GM19099 (cell line): Measurements from ENCODE around the gene SPEM1.

ENCODE experiments used
- POLR2A ChIP-seq: IDR thresholded peaks from 3 replicates; pipeline ENCODE4 v1.6.1; 2011; ENCODE audit warnings: low read depth; ENCODE audit not compliant: insufficient read length; ENCODE audit errors: extremely low read depth

The SPEM1 gene

GRCh38 chr17:7419819-7420610, at the start of gene SPEM1:
Gene SPEM1 (plus strand): TSS chr17:7420324. CDS start chr17:7420385, 61 bp downstream.
- TF ChIP-seq POLR2A, result no peak

- no peak for TF ChIP-seq POLR2A
Measured at GRCh38 chr17:7370853-7371252, 49.3 kb upstream of the SPEM1 start.

- TF ChIP-seq POLR2A, result no peak
Measured at GRCh38 chr17:7374353-7374752, 45.8 kb upstream of the SPEM1 start.

- no peak for TF ChIP-seq POLR2A
Measured at GRCh38 chr17:7379134-7379533, 41.0 kb upstream of the SPEM1 start.

DNA sequence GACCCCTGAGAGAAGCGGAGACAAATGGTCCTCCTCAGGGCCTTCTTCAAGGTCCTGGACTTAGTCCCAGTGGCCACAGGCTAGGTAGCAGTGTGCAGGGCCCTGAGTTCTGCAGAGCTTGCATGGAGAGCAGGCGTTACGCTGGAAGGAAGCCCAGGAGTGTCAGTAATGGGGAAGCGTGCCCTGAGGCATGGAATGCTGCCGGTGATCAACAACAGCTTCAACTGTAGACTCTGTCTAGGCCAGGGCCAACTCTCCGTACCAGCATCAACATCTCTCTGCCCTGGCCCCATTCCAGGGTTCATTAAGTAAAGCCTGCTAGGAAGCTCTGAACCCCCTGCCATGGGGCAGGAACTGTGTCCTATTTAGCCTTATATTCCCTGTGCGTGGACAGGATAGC, 39.8 kb upstream of the SPEM1 start:
- TF ChIP-seq POLR2A, result no peak

DNA sequence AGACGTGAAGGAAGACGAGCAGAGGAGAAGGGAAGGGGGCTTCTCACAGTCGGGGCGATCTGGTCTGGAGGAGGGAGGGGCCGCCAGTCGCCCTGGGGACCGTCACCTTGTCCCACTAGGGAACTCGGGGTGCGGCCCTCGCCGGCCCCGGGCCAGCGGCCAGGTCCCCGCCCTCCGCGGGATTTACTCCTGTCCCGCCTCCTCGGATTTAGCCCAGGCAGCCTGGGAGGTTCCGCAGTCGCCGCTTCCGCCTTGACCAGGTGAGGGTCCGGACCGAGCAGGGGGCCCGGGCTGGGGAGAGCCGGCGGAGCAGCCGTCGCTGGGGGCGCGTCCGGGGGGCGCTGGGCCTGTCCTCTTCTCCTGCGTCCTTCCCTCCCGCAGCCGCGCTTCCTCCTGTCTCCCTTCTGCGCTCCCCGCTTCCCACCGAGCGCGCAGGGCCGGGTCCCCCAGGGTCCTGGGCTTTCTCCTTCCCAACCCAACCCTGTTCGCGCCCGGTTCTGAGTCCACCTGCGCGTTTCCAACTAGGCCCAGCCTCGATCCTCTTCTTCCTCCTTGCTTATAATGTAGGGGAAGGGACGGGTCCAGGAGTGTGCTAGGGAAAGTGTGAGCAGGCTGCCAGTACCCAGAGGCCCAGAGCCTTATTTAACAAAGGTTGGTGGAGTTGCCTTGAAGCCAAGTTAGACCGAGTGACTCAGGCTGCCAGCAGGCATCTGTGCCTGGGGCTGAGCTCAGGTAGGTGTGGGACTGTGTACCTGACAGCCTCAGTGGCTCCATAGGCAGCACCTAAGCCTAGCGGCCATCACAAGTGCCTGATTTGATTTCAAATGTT, 39.1 kb upstream of the SPEM1 start, which contains the start of gene TNK1:
Gene TNK1, plus strand, starts transcription at position 235 of the 829 bp plus-strand sequence. CDS start 1,838 bp downstream, outside the sequence.
- TF ChIP-seq POLR2A, result no peak

GRCh38 chr17:7382901-7383300, 37.2 kb upstream of the SPEM1 start:
- no peak for TF ChIP-seq POLR2A

GRCh38 chr17:7383371-7383741, 36.8 kb upstream of the SPEM1 start:
- TF ChIP-seq POLR2A, result no peak

- TF ChIP-seq POLR2A, result peak; percentile 36
Measured at GRCh38 chr17:7383742-7384488, 36.2 kb upstream of the SPEM1 start.

GRCh38 chr17:7384489-7385081, 35.5 kb upstream of the SPEM1 start:
- no peak for TF ChIP-seq POLR2A

DNA sequence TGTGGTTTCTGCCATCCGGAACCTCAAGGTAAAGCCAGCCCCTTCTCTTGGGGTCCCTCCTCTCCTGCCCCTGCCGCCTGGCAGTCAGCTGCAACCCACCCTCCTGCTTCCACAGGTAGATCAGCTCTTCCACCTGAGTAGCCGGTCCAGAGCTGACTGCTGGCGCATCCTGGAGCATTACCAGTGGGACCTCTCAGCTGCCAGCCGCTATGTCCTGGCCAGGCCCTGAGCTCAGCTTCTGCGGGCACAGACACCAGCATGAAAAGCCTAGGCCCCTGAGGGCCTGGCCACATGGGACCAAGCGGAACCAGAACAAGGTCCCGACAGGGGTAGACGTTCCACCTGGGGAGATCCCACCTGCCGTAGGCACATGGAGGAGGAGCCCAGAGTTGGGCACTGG, 31.3 kb upstream of the SPEM1 start:
- no peak for TF ChIP-seq POLR2A

DNA sequence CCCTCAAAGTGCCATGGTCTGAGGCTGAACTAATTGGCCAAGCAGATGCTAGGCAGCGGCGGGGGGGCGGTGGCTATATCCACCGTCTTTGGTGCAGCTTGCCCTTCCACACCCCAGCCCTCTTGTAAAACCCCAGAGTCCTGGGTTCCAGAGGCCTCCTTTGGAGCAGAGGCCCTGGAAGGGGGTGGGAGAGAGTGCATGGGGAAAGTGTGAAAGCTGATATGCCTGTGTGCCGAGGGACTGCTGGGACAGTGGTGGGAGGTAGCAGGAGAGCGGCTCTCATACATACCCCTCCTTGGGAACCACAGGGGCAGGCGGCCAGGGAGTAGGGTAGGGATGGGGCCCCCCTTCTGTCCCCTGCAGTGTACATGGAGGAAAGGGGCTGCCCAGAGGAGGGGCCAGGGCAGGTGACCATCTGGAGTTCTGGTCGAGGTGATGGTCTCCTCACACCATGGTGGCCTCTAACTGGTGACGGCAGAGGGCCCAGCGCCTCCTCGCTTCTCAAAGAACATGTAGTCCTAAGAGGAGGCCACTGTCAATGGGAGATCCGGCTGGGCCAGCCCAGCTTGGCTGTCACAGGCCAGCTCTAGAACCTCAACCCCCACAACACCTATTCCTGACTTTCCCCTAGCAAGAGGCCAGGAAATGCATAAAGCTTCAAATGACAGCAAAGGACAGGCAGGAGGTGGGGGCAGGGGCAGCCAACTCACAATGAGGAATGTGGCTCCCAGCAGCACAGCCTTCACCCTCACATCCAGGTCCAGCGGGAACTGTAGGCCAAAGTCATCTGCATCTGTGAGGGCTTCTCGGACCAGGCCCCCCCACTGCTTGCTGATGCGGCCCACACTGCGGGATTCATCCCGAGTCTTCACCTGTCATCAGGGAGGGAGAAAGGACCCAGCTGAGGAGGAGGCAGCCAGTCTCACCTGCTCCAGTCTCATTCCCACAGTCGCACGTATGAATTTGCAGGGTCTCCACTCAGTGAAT, 29.9 kb upstream of the SPEM1 start:
- TF ChIP-seq POLR2A, result no peak

DNA sequence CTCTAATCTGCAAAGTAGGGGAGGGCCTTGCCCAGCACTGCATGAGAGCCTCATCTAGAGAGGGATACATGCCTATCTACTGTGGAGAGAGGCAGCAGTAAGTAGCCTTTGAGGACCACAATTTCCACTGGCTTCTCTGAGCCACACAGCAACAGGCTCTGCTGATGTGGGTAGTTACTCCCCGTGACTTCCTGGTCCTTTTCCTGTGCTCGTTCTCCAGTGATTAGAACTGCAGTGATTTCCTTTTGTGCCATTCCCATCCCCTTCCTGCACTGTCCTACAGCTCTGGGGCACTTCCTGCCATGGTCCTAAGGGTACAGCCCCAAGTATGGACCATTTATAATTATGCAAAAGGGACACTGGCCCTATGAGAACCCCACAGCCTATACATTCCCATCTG, 28.8 kb upstream of the SPEM1 start:
- TF ChIP-seq POLR2A, result no peak
